ENCODE data around the gene TGFBI.

The TGFBI gene

DNA sequence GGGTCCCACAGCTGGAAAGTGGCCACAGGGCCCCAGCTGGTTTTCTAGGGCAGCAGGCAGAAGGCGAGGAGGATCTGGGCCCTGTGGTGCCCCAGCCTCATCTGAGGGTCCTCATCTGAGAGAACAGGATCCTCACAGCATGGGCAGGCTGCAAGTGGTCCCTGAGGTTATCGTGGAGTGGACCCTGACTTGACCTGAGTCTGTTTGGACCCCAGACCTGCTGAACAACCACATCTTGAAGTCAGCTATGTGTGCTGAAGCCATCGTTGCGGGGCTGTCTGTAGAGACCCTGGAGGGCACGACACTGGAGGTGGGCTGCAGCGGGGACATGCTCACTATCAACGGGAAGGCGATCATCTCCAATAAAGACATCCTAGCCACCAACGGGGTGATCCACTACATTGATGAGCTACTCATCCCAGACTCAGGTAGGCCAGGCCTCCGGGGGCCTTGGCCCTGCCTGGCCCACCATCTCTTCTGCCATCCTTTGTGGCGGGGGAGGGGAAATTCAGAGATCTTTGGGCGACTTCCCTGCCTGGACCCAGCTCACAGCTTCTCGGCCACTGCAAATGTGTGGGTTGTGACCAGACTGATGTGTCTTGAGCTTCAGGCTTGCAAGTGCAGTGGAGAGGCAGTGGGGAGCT is 24.0 kb downstream of the TGFBI start:
- DNase-seq, result no peak

DNA sequence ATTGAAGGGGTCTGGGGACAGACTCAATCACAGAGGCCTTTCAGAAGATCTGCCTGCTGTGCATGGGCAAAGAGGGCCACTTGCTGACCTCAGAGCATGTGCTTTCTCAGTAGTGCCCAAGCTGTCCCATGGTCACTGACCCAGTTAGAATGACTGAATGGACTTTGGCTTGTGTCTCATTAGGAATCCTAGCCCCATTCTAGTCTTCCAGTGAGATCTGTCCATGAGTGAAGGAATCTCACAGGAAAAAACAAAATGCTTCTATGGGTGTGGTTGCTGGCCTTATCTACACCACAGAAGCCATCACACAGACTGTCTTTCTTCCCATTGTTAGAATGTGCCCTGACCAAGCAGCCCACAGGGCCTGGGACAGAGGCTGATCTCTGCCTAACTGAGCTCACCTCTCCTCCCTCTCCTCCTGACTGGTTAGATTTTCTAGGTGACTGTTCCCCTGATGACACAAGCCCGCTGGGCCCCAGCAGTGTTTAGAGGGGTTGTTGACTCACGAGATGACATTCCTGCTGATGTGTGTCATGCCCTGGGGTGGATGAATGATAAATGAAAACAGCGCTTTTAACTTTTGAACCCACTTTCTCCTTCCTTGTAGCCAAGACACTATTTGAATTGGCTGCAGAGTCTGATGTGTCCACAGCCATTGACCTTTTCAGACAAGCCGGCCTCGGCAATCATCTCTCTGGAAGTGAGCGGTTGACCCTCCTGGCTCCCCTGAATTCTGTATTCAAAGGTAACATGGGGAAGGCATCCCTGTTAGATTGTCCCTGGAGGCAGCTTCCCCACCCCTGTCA is 24.8 kb downstream of the TGFBI start:
- DNase-seq, result no peak

DNA sequence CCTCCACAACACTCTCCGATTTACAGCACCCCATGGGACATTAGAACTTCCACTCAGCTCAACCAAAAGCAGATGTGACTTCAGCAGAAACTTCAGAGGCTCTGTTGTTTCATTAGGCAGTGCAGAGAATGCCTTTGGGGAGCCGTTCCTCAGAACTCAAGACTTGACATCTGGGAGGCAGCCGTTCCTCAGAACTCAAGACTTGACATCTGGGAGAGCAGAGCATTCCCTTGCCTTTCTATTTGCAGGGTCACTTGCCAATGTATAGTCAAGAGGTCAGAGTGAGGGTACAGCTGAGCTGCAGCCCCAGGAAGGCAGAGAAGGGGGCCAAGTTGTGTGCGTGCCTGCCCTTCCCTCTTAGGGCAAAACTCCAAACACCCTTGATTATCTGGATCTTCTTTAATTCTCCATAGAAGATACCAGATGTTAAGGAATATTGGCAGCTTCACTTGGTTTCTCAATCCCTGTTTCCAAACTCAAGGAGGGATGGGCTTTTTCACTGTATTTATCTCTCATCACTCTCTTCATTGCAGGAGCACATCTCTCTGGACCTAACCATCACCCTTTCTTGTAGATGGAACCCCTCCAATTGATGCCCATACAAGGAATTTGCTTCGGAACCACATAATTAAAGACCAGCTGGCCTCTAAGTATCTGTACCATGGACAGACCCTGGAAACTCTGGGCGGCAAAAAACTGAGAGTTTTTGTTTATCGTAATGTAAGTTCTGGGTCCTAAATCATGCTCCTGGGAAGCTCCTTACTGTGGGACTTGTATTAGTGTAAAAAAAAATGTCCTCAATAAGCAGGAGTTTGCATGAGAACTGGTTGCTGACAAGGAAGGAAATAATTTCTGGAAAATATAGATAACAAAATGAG is 25.6 kb downstream of the TGFBI start:
- no peak for DNase-seq

DNA sequence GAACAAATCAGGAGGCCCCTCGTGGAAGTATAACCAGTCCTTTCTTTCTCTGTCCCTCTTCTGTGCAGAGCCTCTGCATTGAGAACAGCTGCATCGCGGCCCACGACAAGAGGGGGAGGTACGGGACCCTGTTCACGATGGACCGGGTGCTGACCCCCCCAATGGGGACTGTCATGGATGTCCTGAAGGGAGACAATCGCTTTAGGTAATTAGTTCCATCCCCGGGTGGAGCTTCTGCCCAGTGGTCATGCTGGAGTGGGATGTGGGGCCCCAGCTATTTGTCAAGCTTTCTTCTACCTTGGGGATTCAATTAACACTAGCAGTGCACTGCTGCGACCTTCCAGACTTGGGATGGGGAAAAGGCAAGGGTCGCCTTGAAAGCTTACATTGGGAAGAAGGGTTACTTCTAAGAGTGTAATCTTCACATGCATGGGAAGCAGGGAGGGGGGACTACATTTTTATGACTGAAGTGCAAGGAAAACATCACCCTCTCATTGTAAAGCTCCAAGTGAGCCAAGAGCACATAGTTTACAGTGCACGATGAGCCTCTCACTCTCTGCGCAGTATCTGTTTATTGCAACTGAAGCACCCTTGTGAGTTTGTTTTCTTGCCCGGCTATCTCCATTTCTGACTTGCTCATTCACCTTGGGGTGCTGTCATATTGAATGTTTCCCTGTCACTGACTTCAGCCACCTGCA is 27.0 kb downstream of the TGFBI start:
- DNase-seq, result no peak

DNA sequence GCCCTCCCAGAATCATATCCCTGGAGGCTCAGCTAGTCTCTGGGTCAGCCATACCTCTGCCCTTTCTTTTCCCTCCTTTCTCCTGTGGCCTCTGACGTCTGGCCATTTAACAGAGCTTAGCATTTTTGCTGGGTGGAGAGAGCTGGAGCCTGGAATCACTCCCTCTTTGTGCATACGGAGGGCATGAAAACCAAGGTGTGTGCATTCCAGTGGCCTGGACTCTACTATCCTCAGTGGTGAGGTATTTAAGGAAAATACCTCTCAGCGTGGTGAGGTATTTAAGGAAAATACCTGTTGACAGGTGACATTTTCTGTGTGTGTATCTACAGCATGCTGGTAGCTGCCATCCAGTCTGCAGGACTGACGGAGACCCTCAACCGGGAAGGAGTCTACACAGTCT is 27.5 kb downstream of the TGFBI start:
- DNase-seq, result no peak

DNA sequence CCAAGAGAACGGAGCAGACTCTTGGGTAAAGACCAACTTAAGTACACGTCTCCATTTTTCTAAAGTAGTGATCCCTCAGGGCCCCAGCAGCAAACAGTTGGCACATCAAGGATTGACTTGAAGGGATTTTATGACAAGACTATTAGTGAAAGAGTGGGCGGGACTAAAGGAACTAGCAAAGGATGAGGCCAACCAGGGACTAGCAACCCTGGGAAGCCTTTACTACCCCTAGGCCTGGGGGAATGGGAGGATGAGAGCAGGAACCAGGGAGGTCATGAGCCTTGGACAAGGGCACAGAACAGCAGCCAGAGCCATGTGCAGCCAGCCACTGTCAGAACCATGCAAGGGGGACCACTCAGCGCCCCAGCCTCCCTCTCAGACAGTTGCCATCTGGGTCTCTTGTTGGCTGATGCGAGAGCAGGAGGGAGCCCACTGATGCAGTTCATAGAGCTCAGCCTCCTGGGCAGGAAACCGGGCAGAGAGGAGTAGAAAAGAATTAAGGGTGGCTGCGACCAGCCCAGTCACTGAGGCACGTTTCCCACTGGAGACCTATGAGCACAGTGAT is 28.1 kb downstream of the TGFBI start:
- no peak for DNase-seq

DNA sequence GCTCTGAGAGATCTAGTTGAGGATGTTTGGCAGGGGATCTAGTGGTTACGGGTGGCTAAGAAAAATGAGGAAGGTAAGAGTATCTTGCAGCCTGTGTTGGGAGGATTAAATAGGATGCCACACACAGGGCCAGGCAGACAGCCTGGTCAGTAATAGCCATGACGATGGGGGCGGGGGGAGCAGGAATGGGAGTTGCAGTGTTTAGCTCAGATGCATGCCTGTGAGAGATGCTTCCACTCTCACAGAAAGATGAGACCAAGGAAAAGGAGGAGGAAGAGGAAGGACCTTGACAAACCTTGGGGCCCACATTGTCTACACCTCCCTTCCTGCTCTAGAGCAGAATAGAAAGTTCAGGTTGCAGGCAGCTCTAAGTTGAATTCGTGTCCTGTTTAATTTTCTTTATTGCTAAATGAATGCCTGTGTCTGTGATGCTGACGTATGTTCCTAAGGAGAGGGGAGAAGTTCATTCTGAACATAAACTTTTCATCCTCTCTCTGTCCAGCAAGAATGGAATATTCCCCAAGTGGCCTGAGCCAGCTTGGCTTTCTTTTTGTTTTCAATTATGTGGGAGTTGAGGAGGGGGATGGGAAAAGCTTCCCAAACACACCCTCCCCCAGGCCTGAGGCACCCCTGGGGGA is 28.7 kb downstream of the TGFBI start:
- no peak for DNase-seq

DNA sequence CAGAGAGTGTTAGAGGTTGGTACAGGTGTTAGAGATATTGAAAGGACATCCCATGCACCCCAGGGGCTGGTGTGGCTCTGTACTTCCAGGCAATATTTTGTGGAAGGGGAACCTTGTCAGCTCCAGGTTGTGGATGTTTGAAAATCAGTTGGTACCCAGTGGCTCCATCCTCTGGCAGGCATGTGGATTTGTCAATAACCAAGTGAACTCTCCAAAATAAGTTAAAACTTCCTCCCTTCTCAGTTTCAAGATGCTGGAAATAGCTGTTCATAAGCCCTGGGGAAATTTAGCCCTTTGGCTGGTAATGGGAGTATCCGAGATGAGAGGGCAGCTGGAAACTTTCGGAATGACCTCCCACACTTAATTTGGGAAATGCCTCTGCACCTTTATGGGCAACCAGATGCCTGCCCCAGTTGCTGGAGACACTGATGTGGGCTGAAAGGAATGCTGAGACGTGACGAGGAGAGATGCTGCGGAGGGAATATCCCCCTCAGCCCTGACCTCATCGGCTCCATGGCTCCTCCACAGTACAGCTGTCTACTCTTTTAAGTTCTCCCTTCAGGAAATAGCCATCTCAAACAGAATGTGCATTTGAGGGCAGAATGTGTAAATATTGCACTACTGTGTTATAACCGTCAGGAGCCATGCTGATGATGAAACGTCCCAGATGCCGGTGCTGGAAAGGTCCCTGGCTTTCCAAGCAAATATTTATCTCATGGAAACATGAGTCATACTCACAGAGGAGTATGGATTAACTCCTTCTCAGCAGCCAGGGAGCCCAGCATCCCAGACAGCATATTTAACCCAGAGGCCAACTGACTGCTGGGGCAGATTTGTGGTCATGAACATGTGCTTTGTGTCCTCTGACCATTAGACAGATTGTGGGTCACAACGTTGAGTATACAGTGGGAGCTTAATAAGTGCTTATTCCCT is 29.5 kb downstream of the TGFBI start:
- no peak for DNase-seq

DNA sequence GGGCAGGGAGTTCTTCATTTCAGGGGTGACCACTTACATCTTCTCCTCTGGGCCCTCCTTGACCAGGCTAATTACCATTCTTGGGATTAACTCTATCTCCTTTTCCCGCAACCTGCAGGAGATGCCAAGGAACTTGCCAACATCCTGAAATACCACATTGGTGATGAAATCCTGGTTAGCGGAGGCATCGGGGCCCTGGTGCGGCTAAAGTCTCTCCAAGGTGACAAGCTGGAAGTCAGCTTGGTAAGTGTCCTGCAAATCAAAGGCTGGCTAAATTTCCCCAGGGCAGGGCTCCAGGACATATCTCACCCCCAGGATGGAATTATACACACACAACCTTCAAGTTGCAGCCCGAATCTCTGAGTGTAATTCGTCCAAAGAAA is 30.2 kb downstream of the TGFBI start:
- DNase-seq, result no peak

DNA sequence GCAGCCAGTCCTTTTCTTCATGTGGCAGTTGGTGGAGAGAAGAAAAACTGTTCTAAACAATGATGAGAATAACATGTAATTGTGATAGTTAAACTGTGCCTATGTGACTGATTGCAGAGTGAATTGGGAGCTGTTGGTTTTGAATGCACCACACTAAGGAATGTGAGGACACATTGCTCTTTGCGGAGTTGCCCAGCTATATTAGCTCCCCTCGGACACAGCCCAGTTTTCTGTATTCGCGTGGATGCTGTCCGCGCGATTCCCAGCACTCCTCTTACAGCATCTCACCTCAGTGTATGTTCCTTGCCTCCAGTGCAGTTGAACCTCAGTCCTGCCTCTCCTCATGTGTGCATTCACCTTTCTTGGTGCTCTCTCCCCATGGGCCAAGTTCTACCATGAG is 32.2 kb downstream of the TGFBI start:
- no peak for DNase-seq

DNA sequence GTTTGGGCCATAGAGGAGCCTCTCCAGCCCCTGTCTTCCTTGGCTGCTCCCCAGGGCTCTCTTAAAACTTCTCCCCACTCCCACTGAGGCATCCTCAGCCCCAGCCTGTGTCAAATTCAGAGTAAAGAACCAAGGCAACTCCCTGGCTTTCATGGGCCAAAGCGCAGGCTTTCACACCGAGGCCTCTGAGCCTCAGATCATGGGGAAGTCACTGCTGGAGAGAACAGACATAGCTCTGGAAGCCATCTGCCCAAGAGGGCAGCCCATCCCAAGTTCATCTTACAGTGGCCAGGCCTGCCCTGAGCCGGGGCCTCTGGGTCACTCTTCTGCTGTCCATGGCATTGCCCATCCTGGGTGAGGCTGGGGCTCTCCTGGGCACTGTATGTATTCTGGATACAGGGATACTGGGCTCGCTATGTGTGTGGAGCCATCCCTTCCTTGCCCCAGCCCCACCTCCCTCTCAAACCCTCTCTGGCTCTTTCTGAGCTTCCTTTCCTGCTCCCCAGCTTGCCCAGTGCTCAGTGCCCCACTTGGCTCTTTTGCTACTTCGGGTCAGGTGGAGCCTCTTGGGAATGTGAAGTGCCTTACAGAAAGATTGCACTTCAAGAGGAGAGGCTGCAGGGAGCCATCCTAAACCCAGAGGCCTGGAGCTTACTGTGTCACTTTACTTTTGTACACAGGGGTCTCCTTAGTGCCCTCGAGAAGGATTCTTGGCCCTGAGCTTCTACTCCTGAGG is 33.0 kb downstream of the TGFBI start:
- DNase-seq, result no peak

DNA sequence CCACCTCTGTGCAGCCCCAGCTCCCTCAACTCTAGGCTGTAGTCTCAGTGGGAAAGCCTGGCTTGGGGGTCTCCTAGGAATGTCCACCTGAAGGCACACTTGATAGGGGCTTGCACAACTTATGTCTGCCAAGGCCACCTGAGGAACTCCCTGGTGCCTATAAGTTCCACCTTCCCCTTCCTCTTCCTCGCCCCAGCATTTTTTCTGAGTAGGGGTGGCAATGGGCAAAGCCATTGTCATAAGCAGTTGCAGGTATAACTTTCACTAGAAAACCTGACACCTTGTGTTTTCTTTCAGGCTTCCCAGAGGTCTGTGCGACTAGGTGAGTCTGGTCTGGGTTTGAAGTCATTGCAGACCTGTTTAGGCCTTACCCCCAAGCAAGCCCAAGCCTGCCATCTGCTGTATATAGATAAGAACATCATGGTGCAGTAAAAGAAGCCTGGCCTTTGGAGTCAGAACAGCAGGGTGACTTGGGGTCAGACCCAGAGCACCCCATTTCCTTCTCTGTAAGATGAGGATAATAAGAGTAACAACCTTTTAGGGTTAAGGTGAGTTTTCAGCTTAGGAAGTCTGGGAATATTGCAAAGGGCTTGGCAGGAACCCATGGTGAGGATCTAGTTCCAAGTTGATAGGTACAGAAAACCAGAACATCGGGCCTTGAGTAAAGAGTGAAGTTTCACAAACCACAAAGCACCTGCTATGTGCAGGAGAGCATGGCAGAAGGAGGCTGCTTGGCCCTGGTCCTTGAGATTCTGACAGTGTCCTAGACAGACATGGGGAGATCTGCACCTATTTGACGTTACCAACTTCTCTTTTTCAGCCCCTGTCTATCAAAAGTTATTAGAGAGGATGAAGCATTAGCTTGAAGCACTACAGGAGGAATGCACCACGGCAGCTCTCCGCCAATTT is 33.8 kb downstream of the TGFBI start:
- DNase-seq, result no peak

DNA sequence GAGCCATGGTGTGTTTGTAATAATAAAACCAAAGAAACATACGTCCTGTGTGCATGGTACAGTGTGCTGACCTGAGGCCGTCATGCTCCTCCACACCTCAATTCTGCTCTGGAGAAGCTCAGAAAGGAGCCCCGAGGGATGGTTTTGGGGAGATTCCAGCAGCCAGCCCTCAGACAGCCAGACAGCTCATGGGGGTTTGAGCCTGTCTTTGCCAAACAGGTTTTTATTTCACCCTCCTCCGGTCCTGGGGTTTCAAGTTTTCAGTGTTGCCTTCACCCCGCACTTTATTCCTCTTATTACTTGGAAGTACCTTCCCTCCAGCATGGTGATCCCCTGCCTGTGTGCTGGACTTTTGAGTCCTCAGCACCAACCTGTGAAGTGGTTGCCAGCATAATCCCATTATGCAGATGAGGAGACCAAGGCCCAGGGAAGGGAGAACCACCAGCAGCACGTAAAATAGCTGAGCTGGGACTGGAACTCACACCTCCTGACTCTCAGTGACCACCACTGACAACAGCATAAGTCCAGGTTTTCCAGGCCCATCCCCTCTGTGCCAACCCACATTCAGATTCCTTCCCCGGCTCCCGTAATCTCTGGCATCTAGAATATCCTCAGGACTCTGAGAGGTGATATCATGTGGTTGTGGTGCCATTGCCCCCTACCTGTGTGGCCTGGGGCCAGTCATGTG is 35.1 kb downstream of the TGFBI start:
- no peak for DNase-seq

DNA sequence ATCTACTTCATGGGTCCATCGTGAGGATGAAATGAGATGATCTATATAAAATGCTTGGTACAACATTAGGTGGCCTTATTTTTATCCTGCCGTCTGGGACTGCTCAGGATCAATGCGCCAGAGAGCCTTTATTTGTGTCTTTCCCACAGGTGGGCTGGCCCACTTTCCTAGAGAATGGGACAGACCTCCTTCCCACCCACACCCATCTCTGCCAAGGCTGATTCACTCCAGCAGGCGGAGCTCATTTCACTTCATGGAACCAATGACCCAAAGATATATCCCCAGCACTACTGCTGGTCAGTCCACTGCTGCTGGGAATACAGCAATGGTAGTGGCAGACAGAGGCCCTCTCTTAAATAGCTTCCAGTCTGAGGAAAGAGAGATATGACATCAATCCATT is 35.7 kb downstream of the TGFBI start:
- no peak for DNase-seq

DNA sequence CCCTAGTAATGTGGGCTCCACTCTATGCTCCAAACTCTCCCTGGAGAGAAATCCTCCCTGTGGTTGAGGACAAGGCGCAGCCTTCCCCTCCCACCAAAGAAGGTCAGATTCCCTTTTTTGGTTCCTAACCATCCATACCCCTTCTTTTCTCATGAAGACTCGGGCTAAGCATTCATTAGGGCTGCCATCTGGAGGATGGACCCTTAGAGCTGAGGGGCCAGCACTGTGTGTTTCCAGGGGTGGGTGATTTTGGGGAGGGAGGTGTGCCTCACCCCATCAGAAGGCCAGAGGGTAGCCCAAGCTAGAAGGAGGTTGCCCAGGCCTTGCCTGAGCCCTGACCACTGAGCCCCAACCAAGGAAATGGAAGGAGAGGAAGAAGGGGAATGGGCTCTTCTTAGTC is 36.8 kb downstream of the TGFBI start:
- DNase-seq, result no peak

DNA sequence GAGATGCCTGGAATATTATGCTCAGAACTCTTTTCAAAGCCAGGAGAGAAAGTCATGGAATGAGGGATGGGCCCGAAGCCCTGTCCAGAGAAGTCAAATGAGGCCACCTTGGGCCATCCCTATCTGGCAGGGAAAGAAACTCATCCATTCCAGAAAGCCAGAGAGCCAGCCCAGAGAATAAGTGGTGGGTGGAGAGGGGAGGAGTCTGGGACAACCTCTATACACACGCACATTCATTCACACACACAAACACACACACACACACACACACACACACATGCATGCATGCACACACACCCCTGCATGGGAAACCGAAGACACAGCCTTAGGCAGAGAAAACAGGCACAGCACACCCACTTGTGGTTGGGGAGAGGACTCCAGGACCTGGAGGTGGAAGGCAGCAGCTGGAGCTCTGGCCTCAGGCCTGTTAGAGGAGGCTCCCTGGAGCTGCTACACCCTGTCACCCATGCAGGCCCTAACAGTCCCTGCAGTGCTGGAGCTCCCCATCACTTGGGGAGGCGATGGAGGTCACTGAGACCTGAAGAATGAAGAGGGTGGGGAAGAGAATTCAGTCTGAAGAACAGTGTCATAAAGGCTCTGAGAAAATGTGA is 38.0 kb downstream of the TGFBI start:
- no peak for DNase-seq

DNA sequence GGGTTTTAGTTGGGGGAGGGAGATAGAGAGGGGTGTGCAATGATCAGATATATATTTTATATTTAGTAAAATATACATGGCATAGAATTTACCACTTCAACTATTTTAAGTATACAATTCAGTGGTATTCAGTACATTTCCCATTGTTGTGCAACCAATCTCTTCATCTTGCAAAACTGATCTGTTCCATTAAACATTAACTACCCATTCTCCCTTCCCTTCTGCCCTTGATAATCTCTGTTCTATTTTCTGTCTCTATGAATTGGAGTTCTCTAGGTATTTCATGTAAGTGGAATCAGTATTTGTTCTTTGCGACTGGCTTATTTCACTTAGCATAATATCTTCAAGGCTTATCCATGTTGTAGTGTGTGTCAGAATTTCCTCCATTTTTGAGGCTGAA is 38.6 kb downstream of the TGFBI start:
- no peak for DNase-seq
